ENCODE measurements around the gene TCERG1L.

- no peak for TF ChIP-seq GATA2 (IDR thresholded peaks at IDR 0.05; ENCODE audit: low read depth, low read length)
- no peak for TF ChIP-seq GATA3 (IDR thresholded peaks at IDR 0.05; ENCODE audit: low read depth, low read length)
Measured at GRCh38 chr10:131110241-131110783, 201.2 kb downstream of the TCERG1L start.
